OCI-LY1 (cell line): ENCODE results near the gene PDE3B.

Experiments
- H2AFZ ChIP-seq: fragments of 200-600 bp; sonication (generic), shearing (Covaris generic); 2 replicates; pipeline ENCODE4 v1.6.0; 2014; ENCODE audit warnings: antibody characterized with exemption, mild to moderate bottlenecking, low read length
- H3F3A ChIP-seq: fragments of 200-600 bp; sonication (generic), shearing (Covaris generic); 2 replicates; pipeline ENCODE4 v1.6.0; 2014; ENCODE audit warnings: mild to moderate bottlenecking, antibody characterized with exemption, low read length, moderate library complexity; ENCODE audit not compliant: insufficient read depth
- H3K27ac ChIP-seq: fragments of 200-600 bp; sonication (generic); 2 replicates; pipeline ENCODE4 v1.5.1; 2014; ENCODE audit warnings: low read length, mixed run types, mild to moderate bottlenecking, low read depth; ENCODE audit not compliant: poor library complexity, severe bottlenecking
- H3K27me3 ChIP-seq: fragments of 200-600 bp; sonication (generic); 2 replicates; pipeline ENCODE4 v1.6.0; 2014; ENCODE audit warnings: antibody characterized with exemption, mild to moderate bottlenecking, low read length, moderate library complexity; ENCODE audit not compliant: insufficient read depth
- H3K36me3 ChIP-seq: fragments of 200-600 bp; sonication (generic); 2 replicates; pipeline ENCODE4 v1.6.1; 2014; ENCODE audit warnings: mild to moderate bottlenecking, antibody characterized with exemption, low read length, moderate library complexity, mixed read lengths; ENCODE audit not compliant: insufficient read depth
- H3K4me1 ChIP-seq: fragments of 200-600 bp; sonication (generic); 2 replicates; pipeline ENCODE4 v1.5.1; 2014; ENCODE audit warnings: mild to moderate bottlenecking, low read length, moderate library complexity; ENCODE audit not compliant: insufficient read depth, severe bottlenecking
- H3K4me2 ChIP-seq: fragments of 200-600 bp; sonication (generic), shearing (Covaris generic); 2 replicates; pipeline ENCODE4 v1.6.1; 2014; ENCODE audit warnings: low read length
- H3K4me3 ChIP-seq: fragments of 200-600 bp; sonication (generic); 2 replicates; pipeline ENCODE4 v1.5.1; 2014; ENCODE audit warnings: low read length, low read depth, mild to moderate bottlenecking, mixed read lengths; ENCODE audit not compliant: poor library complexity, severe bottlenecking
- H3K79me2 ChIP-seq: fragments of 200-600 bp; shearing (Covaris generic); 2 replicates; pipeline ENCODE4 v1.6.1; 2016; ENCODE audit warnings: mixed run types, low read length, mixed read lengths; ENCODE audit not compliant: insufficient read depth
- H3K9ac ChIP-seq: fragments of 200-600 bp; sonication (generic), shearing (Covaris generic); 2 replicates; pipeline ENCODE4 v1.6.1; 2014; ENCODE audit warnings: mild to moderate bottlenecking, low read length, mixed read lengths
- H3K9me2 ChIP-seq: fragments of 200-600 bp; sonication (generic), shearing (Covaris generic); 2 replicates; pipeline ENCODE4 v1.6.1; 2014; ENCODE audit warnings: low read depth, mild to moderate bottlenecking, low read length, mixed read lengths
- H3K9me3 ChIP-seq: fragments of 200-600 bp; shearing (Covaris generic); 2 replicates; pipeline ENCODE4 v1.6.1; 2014; ENCODE audit warnings: low read length, mixed read lengths
- H4K20me1 ChIP-seq: fragments of 200-600 bp; sonication (generic), shearing (Covaris generic); 2 replicates; pipeline ENCODE4 v1.6.0; 2016; ENCODE audit warnings: mild to moderate bottlenecking, low read length; ENCODE audit not compliant: insufficient read depth
- EZH2 ChIP-seq: fragments of 200-600 bp; sonication (generic), shearing (Covaris generic); IDR thresholded peaks from 2 replicates; pipeline ENCODE4 v1.8.0; 2017; ENCODE audit warnings: borderline replicate concordance, mixed run types, mild to moderate bottlenecking, antibody characterized with exemption, low read length, moderate library complexity, mixed read lengths
- TF ChIP-seq, protein P1 (sequence below): fragments of 200-600 bp; sonication (generic), shearing (Covaris generic); IDR thresholded peaks from 2 replicates; pipeline ENCODE4 v1.5.1; 2017; ENCODE audit warnings: mild to moderate bottlenecking, antibody characterized with exemption, low read length, moderate library complexity, mixed read lengths

Gene PDE3B

DNA sequence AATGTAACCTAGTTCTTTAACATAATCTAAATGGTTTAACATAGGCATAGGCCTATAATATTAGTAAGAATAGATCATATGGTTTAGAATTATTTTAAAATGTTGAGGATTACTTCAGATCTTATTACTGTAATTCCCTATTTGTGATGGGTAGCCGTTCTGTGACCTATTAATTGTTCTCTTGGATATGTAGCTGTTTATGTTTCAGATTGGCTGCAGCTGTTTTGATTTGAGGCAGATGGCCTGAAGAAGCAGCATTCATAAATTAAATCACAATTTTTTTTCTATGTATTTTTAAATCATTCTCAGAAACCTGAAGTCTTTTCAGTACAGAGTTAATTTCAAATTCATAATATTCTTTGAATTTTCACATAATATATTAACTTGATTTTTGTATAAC is 104.5 kb downstream of the PDE3B start:
- Histone ChIP-seq H3K36me3 (no peaks in the 10 kb centered on the region), H3F3A (no peaks in the 10 kb centered on the region), H3K4me3 (no peak overlapping the region), H3K27ac (no peak overlapping the region), H3K79me2 (no peaks in the 10 kb centered on the region), H3K4me1 (peaks cover 37% of the 10 kb centered on the region), H3K9me2 (no peaks in the 10 kb centered on the region), H2AFZ (0 out of 2 replicates have a peak overlapping the region, but pooled peaks have one; percentile 41), H3K9me3 (no peaks in the 10 kb centered on the region), H4K20me1 (no peaks in the 10 kb centered on the region), H3K9ac (no peak overlapping the region), H3K27me3 (no peaks in the 10 kb centered on the region), H3K4me2 (no peak overlapping the region)
- TF ChIP-seq, protein P1, sequence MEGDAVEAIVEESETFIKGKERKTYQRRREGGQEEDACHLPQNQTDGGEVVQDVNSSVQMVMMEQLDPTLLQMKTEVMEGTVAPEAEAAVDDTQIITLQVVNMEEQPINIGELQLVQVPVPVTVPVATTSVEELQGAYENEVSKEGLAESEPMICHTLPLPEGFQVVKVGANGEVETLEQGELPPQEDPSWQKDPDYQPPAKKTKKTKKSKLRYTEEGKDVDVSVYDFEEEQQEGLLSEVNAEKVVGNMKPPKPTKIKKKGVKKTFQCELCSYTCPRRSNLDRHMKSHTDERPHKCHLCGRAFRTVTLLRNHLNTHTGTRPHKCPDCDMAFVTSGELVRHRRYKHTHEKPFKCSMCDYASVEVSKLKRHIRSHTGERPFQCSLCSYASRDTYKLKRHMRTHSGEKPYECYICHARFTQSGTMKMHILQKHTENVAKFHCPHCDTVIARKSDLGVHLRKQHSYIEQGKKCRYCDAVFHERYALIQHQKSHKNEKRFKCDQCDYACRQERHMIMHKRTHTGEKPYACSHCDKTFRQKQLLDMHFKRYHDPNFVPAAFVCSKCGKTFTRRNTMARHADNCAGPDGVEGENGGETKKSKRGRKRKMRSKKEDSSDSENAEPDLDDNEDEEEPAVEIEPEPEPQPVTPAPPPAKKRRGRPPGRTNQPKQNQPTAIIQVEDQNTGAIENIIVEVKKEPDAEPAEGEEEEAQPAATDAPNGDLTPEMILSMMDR, result no peak
- no peak for TF ChIP-seq EZH2

DNA sequence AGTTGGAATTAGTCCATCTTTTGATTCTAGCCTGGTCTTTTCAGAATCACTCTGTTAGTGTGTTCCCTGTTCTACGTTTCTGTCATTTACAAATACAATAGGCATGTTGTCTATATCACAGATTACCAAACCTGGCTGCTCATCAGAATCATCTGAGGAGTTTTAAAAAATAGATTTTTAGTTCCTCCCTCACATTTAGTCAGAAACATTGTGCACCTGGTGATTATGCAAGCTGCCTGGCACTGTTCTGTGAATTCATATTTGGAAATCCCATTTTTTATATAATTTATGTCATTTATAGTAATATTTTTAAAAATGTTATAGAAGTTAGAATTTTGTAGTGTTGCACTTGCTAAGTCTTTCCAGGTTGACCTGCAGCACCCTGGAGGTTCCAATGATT is 107.3 kb downstream of the PDE3B start:
- TF ChIP-seq EZH2, result no peak
- TF ChIP-seq, protein P1, result no peak
- Histone ChIP-seq H2AFZ (no peak overlapping the region), H3K4me2 (no peak overlapping the region), H3K9ac (no peak overlapping the region), H4K20me1 (no peaks in the 10 kb centered on the region), H3K4me3 (no peak overlapping the region), H3K36me3 (no peaks in the 10 kb centered on the region), H3K79me2 (no peaks in the 10 kb centered on the region), H3F3A (no peaks in the 10 kb centered on the region), H3K4me1 (peaks cover 44% of the 10 kb centered on the region), H3K27me3 (no peaks in the 10 kb centered on the region), H3K9me2 (no peaks in the 10 kb centered on the region), H3K9me3 (no peaks in the 10 kb centered on the region), H3K27ac (no peak overlapping the region)

DNA sequence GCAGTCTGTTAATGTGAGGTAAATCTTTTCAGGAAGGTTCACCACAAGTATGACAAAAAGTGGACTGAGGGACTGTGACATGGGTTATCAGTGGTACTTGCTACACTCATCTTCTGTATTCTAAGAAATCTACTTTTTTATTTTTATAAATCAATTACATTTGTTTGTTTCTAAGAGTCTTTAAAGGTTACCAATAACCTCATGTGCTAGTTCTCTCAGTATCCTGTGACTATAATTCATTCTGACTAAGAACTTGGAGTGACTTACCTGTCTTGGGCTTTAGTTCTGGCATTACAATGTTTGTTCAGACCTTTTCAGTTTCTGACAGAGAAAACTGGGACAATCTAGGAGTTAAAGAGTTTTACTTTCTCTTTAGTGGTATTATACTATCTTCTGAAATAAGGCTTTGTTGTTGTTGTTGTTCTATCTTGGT is 108.4 kb downstream of the PDE3B start:
- no peak overlapping the region; the same call in 1 of the 2 replicates for H2AFZ ChIP-seq
- peak overlapping the region; percentile 20 for H3K27ac ChIP-seq
- no peaks in the 10 kb centered on the region for H3K9me3 ChIP-seq
- no peaks in the 10 kb centered on the region for H3K9me2 ChIP-seq
- no peaks in the 10 kb centered on the region for H4K20me1 ChIP-seq
- H3K4me1 ChIP-seq, result peaks cover 41% of the 10 kb centered on the region
- H3K4me2 ChIP-seq, result no peak overlapping the region
- TF ChIP-seq EZH2, result no peak
- TF ChIP-seq, protein P1, result no peak
- H3K9ac ChIP-seq, result no peak overlapping the region
- no peaks in the 10 kb centered on the region for H3K79me2 ChIP-seq
- no peaks in the 10 kb centered on the region for H3K36me3 ChIP-seq
- no peak overlapping the region for H3K4me3 ChIP-seq
- H3F3A ChIP-seq, result no peaks in the 10 kb centered on the region
- no peaks in the 10 kb centered on the region for H3K27me3 ChIP-seq
